H9 (cell line): ENCODE results near the gene GHRHR. TPM values are rescaled to one million over a fixed set of nuclear protein-coding genes. Genes with fewer than 3 reads are reported as not detected.

Experiments
- DNase-seq: peaks from one replicate; pipeline ENCODE4 v3.0.0-alpha.2; 2017
- H2AFZ ChIP-seq: one replicate; pipeline ENCODE4 v1.6.1; 2013; ENCODE audit warnings: mild to moderate bottlenecking, low read length, control low read depth, moderate library complexity
- H2AK5ac ChIP-seq: 2 replicates; pipeline ENCODE4 v1.6.1; 2013; ENCODE audit warnings: low read length, control low read depth, mixed read lengths; ENCODE audit not compliant: insufficient read length
- H2BK120ac ChIP-seq: one replicate; pipeline ENCODE4 v1.6.1; 2013; ENCODE audit warnings: low read depth, mild to moderate bottlenecking, low read length, control low read depth, inconsistent platforms; ENCODE audit not compliant: poor library complexity, severe bottlenecking
- H2BK12ac ChIP-seq: 2 replicates; pipeline ENCODE4 v1.6.1; 2013; ENCODE audit warnings: low read length, control low read depth, mixed read lengths, low read depth; ENCODE audit not compliant: insufficient read length
- H2BK15ac ChIP-seq: 2 replicates; pipeline ENCODE4 v1.6.1; 2013; ENCODE audit warnings: low read depth, low read length, control low read depth
- H2BK20ac ChIP-seq: one replicate; pipeline ENCODE4 v1.6.1; 2013; ENCODE audit warnings: low read depth, mild to moderate bottlenecking, low read length, control low read depth, inconsistent platforms; ENCODE audit not compliant: poor library complexity, severe bottlenecking
- H2BK5ac ChIP-seq: 2 replicates; pipeline ENCODE4 v1.6.1; 2013; ENCODE audit warnings: low read length, control low read depth, mixed read lengths; ENCODE audit not compliant: insufficient read length
- H3K14ac ChIP-seq: 2 replicates; pipeline ENCODE4 v1.6.1; 2013; ENCODE audit warnings: low read length, control low read depth; ENCODE audit not compliant: insufficient read depth
- H3K18ac ChIP-seq: 2 replicates; pipeline ENCODE4 v1.6.1; 2013; ENCODE audit warnings: low read depth, mild to moderate bottlenecking, mixed read lengths, low read length, control low read depth; ENCODE audit not compliant: insufficient read length
- H3K23ac ChIP-seq: 2 replicates; pipeline ENCODE4 v1.6.1; 2013; ENCODE audit warnings: low read length, control low read depth, mixed read lengths, low read depth; ENCODE audit not compliant: insufficient read length
- H3K23me2 ChIP-seq: 2 replicates; pipeline ENCODE4 v1.6.1; 2013; ENCODE audit warnings: low read depth, mild to moderate bottlenecking, mixed read lengths, low read length, control low read depth; ENCODE audit not compliant: insufficient read length, poor library complexity, severe bottlenecking
- H3K27ac ChIP-seq: 2 replicates; pipeline ENCODE4 v1.5.1; 2013; ENCODE audit warnings: low read length, control low read depth, mixed read lengths, low read depth; ENCODE audit not compliant: insufficient read length
- H3K27me3 ChIP-seq: 2 replicates; pipeline ENCODE4 v1.6.1; 2013; ENCODE audit warnings: low read length, control low read depth, inconsistent platforms; ENCODE audit not compliant: insufficient read depth
- H3K4ac ChIP-seq: 2 replicates; pipeline ENCODE4 v1.6.1; 2013; ENCODE audit warnings: low read depth, mild to moderate bottlenecking, control low read depth, inconsistent platforms, low read length, moderate library complexity
- H3K4me1 ChIP-seq: 2 replicates; pipeline ENCODE4 v1.6.1; 2013; ENCODE audit warnings: low read length, control low read depth, inconsistent platforms; ENCODE audit not compliant: insufficient read depth
- H3K4me2 ChIP-seq: 2 replicates; pipeline ENCODE4 v1.6.1; 2013; ENCODE audit warnings: low read length, control low read depth, mixed read lengths; ENCODE audit not compliant: insufficient read length, insufficient read depth
- H3K56ac ChIP-seq: 2 replicates; pipeline ENCODE4 v1.6.1; 2013; ENCODE audit warnings: low read depth, mild to moderate bottlenecking, mixed read lengths, low read length, control low read depth; ENCODE audit not compliant: insufficient read length
- H3K79me1 ChIP-seq: 2 replicates; pipeline ENCODE4 v1.6.1; 2013; ENCODE audit warnings: low read depth, mild to moderate bottlenecking, moderate library complexity, low read length, control low read depth, inconsistent platforms; ENCODE audit not compliant: insufficient read depth, poor library complexity, severe bottlenecking
- H3K79me2 ChIP-seq: 2 replicates; pipeline ENCODE4 v1.6.1; 2013; ENCODE audit warnings: low read length, control low read depth, inconsistent platforms; ENCODE audit not compliant: insufficient read depth
- H3K9ac ChIP-seq: 2 replicates; pipeline ENCODE4 v1.6.1; 2013; ENCODE audit warnings: low read length, control low read depth, mixed read lengths; ENCODE audit not compliant: insufficient read length; ENCODE audit errors: extremely low read depth
- H3K9me3 ChIP-seq: one replicate; pipeline ENCODE4 v1.6.1; 2013; ENCODE audit warnings: low read depth, low read length, inconsistent platforms; ENCODE audit not compliant: control insufficient read depth
- H3T11ph ChIP-seq: one replicate; pipeline ENCODE4 v1.6.1; 2013; ENCODE audit warnings: mild to moderate bottlenecking, low read length, control low read depth, inconsistent platforms
- H4K20me1 ChIP-seq: one replicate; pipeline ENCODE4 v1.6.1; 2013; ENCODE audit not compliant: control insufficient read depth, insufficient read length, insufficient read depth
- H4K5ac ChIP-seq: 2 replicates; pipeline ENCODE4 v1.6.1; 2013; ENCODE audit warnings: low read depth, mild to moderate bottlenecking, mixed read lengths, low read length, control low read depth; ENCODE audit not compliant: insufficient read length
- H4K8ac ChIP-seq: replicated peaks from 2 replicates; pipeline ENCODE4 v1.6.1; 2013; ENCODE audit warnings: low read length, control low read depth, mixed read lengths, low read depth; ENCODE audit not compliant: insufficient read length
- H4K91ac ChIP-seq: 2 replicates; pipeline ENCODE4 v1.6.1; 2013; ENCODE audit warnings: low read depth, mild to moderate bottlenecking, moderate library complexity, mixed read lengths, low read length, control low read depth; ENCODE audit not compliant: insufficient read length
- H3K27ac Mint-ChIP-seq, 3 experiments: 2 replicates in 2 of 3; 3 replicates in 1 of 3; pipeline ENCODE4 v1.8.0; 2020 to 2021; ENCODE audit warnings: mixed read lengths in 3 of 3, mild to moderate bottlenecking in 1 of 3, moderate library complexity in 1 of 3
- H3K27me3 Mint-ChIP-seq: 2 replicates; pipeline ENCODE4 v1.8.0; 2021; ENCODE audit warnings: low read depth, mild to moderate bottlenecking, moderate library complexity, mixed read lengths
- H3K36me3 Mint-ChIP-seq, 3 experiments: 2 replicates in 2 of 3; 3 replicates in 1 of 3; pipeline ENCODE4 v1.8.0; 2020 to 2021; ENCODE audit warnings: low read depth in 3 of 3, mixed read lengths in 3 of 3; ENCODE audit not compliant: insufficient read depth in 1 of 3
- H3K4me1 Mint-ChIP-seq, 2 experiments: 2 replicates each; pipeline ENCODE4 v1.8.0; 2020; ENCODE audit warnings: mixed read lengths in 2 of 2
- H3K4me3 Mint-ChIP-seq, 2 experiments: 2 replicates in 1 of 2; 3 replicates in 1 of 2; pipeline ENCODE4 v1.8.0; 2020 to 2021; ENCODE audit warnings: mild to moderate bottlenecking in 2 of 2, mixed read lengths in 2 of 2, moderate library complexity in 1 of 2
- H3K9me3 Mint-ChIP-seq, 2 experiments: 2 replicates in 1 of 2; 3 replicates in 1 of 2; pipeline ENCODE4 v1.8.0; 2020; ENCODE audit warnings: mild to moderate bottlenecking in 2 of 2, mixed read lengths in 2 of 2, moderate library complexity in 1 of 2
- WGBS: extraction: QIAGEN DNeasy Blood & Tissue Kit; methylation state at CpG from one replicate; pipeline ENCODE4 v1.1.7; 2013; ENCODE audit warnings: missing lambda C conversion rate, low lambda C conversion rate, mixed read lengths; ENCODE audit not compliant: insufficient read length; ENCODE audit errors: extremely low coverage; 5-methylcytosine and 5-hydroxymethylcytosine counted together
- total RNA-seq: library from RNA; stranded (reverse); gene quantifications from 2 replicates; pipeline ENCODE4 v1.2.1, GENCODE V29; 2021
- TF ChIP-seq, protein P1 (sequence below): fragments of 200-600 bp; sonication (generic); conservative IDR thresholded peaks from 3 replicates; pipeline ENCODE4 v1.8.0; 2021; ENCODE audit warnings: antibody characterized with exemption, mild to moderate bottlenecking

The GHRHR gene
- total RNA-seq, 1 experiment from 2014 or later = 7.4 TPM

DNA sequence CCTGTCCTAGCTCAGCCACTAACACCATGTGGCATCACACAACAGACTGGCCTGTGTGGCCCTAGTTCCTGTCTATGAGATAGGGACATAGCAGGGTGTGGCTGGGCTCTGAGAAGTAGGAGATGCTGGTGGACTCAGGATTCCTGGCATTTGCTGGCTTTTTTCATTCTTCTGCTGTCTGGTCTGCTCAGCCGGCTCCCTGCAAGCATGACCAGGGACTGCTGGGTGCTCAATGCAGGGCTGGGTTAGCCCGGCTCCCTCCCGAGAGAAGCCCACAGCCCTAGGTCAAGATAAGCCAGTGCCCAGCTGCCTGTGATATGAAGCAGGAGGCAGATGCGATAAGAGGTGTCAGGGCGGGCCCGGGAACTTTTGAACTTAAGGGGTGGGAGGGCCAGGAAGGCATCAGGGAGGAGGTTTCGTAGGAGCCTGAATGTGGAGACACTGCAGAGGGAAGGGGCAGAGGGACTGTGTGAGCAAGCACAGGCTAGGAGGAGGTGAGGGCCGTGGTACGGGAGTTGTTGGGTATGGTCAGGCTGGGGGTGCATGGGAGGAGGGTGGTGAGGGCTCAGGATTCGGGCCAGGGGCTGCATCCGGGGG, 48.6 kb upstream of the GHRHR start:
- no peaks in the 10 kb centered on the region for H4K20me1 ChIP-seq
- no peak overlapping the region for H3K4me2 ChIP-seq
- H2BK20ac ChIP-seq = no peak overlapping the region
- H3K18ac ChIP-seq = no peak overlapping the region
- no peaks in the 10 kb centered on the region for H3K4me1 ChIP-seq
- no peak overlapping the region for H4K5ac ChIP-seq
- H3K79me2 ChIP-seq = no peaks in the 10 kb centered on the region
- H4K91ac ChIP-seq = no peak overlapping the region
- H3K9me3 Mint-ChIP-seq = no peaks in the 10 kb centered on the region
- H3K14ac ChIP-seq = no peak overlapping the region
- no peak for DNase-seq
- peaks cover 3% of the 10 kb centered on the region for H3K27me3 Mint-ChIP-seq
- no peak overlapping the region for H3K4ac ChIP-seq
- H3K23me2 ChIP-seq = no peaks in the 10 kb centered on the region
- no peak overlapping the region for H2BK120ac ChIP-seq
- no peaks in the 10 kb centered on the region for H3K27me3 ChIP-seq
- no peak overlapping the region for H2AK5ac ChIP-seq
- no peak overlapping the region for H3K27ac ChIP-seq
- H3K56ac ChIP-seq = no peak overlapping the region
- no peak overlapping the region for H3K23ac ChIP-seq
- no peak overlapping the region for H2BK12ac ChIP-seq
- H2BK5ac ChIP-seq = no peak overlapping the region
- no peak overlapping the region for H2BK15ac ChIP-seq
- no peaks in the 10 kb centered on the region for H3K9me3 ChIP-seq
- H3T11ph ChIP-seq = no peak overlapping the region
- WGBS = no CpG with 5 or more reads among the region's 11 CpGs
- H2AFZ ChIP-seq = no peak overlapping the region
- H4K8ac ChIP-seq = no peak overlapping the region
- H3K27ac Mint-ChIP-seq = no peak overlapping the region
- peaks cover 11 to 46% of the 10 kb centered on the region in 2 experiments for H3K4me1 Mint-ChIP-seq
- no peaks in the 10 kb centered on the region for H3K36me3 Mint-ChIP-seq
- H3K4me3 Mint-ChIP-seq = peak overlapping the region in 1 of 2 experiments; percentile 10; a peak in 1 of 5 replicates
- H3K9ac ChIP-seq = no peak overlapping the region
- TF ChIP-seq, protein P1, sequence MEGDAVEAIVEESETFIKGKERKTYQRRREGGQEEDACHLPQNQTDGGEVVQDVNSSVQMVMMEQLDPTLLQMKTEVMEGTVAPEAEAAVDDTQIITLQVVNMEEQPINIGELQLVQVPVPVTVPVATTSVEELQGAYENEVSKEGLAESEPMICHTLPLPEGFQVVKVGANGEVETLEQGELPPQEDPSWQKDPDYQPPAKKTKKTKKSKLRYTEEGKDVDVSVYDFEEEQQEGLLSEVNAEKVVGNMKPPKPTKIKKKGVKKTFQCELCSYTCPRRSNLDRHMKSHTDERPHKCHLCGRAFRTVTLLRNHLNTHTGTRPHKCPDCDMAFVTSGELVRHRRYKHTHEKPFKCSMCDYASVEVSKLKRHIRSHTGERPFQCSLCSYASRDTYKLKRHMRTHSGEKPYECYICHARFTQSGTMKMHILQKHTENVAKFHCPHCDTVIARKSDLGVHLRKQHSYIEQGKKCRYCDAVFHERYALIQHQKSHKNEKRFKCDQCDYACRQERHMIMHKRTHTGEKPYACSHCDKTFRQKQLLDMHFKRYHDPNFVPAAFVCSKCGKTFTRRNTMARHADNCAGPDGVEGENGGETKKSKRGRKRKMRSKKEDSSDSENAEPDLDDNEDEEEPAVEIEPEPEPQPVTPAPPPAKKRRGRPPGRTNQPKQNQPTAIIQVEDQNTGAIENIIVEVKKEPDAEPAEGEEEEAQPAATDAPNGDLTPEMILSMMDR = no peak
- no peaks in the 10 kb centered on the region for H3K79me1 ChIP-seq
